ENCODE measurements around the gene FEN1. TPM values are rescaled to one million over a fixed set of nuclear protein-coding genes. Genes with fewer than 3 reads are reported as not detected.
A peak's percentile ranks its signal among the peaks of the same experiment; 100 is the strongest.

FEN1 gene
- total RNA-seq, 6 donors from 2014 or later: 6.0 to 9.1 (median 7.0) TPM

DNA sequence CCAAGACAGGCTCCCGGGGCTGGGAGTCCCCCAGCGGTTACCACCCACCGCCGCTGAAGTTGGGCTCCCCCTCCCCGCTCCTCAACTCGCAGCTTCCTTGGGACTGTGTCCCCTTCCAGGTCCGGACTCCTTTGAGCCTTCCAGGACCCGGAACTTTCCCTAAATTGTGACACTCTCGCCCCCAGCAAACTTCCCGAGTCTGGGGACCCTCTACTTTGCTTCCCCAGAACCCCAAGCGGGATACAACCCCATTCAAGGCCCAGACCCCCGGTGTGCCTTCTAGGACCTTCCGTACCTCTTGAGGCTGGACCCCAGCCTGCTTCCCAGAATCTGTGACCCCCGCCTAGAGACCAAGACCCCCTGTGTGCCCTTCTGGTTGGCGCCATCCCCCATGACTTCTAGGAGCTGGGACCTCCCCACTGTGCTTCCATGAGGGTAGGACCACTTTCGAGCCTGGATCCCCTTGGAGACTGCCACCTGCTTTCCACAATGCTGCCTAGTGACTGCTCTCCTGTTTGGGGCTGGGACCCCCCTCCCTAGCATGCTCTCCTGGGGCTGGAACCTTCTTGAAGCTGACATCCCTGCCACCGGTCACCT is 39.7 kb upstream of the FEN1 start:
- ATAC-seq (ENCODE audit: low FRiP score in 2 of 2) (no peak), DNase-seq (no peak)
- peak overlapping the region; percentile 55 to 75 (median 62) for H3K27ac ChIP-seq
- peak overlapping the region; percentile 29 to 59 (median 46) for H3K4me3 ChIP-seq
- H3K4me1 ChIP-seq: peaks cover 8 to 24% (median 16%) of the 10 kb centered on the region in 4 donors
- TF ChIP-seq EP300 (IDR thresholded peaks at IDR 0.05) (no peak), POLR2A (IDR thresholded peaks at IDR 0.05) (no peak), POLR2AphosphoS5 (IDR thresholded peaks at IDR 0.05) (no peak)
- TF ChIP-seq, protein P1, sequence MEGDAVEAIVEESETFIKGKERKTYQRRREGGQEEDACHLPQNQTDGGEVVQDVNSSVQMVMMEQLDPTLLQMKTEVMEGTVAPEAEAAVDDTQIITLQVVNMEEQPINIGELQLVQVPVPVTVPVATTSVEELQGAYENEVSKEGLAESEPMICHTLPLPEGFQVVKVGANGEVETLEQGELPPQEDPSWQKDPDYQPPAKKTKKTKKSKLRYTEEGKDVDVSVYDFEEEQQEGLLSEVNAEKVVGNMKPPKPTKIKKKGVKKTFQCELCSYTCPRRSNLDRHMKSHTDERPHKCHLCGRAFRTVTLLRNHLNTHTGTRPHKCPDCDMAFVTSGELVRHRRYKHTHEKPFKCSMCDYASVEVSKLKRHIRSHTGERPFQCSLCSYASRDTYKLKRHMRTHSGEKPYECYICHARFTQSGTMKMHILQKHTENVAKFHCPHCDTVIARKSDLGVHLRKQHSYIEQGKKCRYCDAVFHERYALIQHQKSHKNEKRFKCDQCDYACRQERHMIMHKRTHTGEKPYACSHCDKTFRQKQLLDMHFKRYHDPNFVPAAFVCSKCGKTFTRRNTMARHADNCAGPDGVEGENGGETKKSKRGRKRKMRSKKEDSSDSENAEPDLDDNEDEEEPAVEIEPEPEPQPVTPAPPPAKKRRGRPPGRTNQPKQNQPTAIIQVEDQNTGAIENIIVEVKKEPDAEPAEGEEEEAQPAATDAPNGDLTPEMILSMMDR (IDR thresholded peaks at IDR 0.05): no peak
- H3K36me3 ChIP-seq: no peaks in the 10 kb centered on the region
- 36 to 39% methylated on average over 17 of the region's 17 CpGs for WGBS, 2 donors
- peaks cover 0 to 5% (median 3%) of the 10 kb centered on the region in 4 donors for H3K27me3 ChIP-seq
- no peaks in the 10 kb centered on the region for H3K9me3 ChIP-seq

DNA sequence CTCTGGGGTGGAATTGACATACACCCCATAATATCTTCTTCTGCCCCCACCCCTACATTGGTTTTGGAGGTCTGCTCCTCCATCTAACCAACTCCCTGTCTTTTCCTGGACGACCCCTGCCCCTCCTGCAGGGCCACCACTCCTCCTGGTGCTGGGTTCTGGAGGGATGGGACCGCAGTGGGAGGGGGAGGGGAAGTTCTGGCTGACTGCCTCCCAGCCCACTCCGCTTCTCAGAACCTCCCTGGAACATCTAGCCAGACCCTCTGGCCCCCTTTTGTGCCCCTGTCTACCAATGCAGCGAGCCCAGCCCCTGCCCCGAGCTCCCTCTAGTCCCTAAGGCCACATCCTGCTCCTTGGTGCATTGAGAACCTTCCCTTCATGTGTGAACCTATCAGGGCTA is 39.0 kb upstream of the FEN1 start:
- ATAC-seq (ENCODE audit: low FRiP score in 2 of 2) (no peak), DNase-seq (no peak)
- H3K4me1 ChIP-seq: peaks cover 8 to 23% (median 16%) of the 10 kb centered on the region in 4 donors
- TF ChIP-seq, protein P1 (IDR thresholded peaks at IDR 0.05): no peak
- TF ChIP-seq EP300 (IDR thresholded peaks at IDR 0.05): no peak
- no peak for TF ChIP-seq POLR2A (IDR thresholded peaks at IDR 0.05)
- no peak for TF ChIP-seq POLR2AphosphoS5 (IDR thresholded peaks at IDR 0.05)
- peaks cover 0 to 5% (median 3%) of the 10 kb centered on the region in 4 donors for H3K27me3 ChIP-seq
- 80 to 84% methylated on average over 4 to 5 of the region's 5 CpGs for WGBS, 2 donors
- H3K36me3 ChIP-seq: no peaks in the 10 kb centered on the region
- H3K4me3 ChIP-seq: peak overlapping the region in 3 of 4 donors; percentile 40 to 59 (median 51)
- H3K27ac ChIP-seq: peak overlapping the region in 3 of 4 donors; percentile 45 to 75 (median 55)
- no peaks in the 10 kb centered on the region for H3K9me3 ChIP-seq

DNA sequence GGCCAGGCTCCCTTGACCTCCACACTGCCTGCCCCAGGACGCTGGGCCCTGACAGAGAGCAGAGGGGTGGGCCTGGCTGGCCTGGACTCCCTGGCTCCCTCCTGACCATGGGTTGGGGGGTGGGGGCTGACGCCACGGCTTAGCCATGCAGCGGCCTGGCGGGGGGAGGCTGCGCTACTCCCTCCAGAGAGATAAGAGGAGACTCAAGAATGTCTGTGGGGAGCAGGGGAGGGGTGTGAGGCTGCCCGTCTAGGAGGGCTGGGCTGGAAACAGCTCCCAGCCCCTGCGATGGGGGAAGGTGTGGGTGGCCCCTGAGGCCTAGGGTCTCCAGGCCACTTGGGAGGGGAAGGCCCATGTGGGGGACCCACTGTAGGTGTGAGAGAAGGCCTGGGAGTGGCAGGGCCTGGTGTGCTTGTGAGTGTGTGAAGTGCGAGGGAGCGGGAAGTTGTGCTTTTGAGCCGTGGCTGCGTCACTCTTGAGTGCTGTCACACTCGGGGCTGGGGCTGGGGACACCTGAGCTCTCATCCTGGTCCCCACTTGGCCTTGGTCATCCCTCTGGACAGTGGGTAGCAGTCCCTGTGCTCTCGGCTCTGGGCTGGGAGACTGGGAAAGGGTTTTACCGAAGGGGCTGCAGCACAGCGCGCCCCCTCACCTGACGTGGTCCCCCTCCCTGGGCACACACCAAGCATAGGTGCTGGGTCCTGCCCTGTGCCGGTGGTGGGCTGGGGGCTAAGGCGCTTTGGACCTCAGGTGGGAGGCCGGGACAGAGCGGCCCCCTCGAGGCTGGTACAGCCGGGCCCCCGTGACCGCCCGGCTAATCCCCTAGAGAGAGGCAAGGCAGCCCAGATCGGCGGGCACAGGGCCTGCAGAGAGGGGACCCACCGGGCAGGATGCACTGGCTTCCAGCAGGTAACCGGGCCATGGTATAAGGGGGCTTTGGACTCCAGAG is 37.9 kb upstream of the FEN1 start:
- peaks cover 8 to 23% (median 16%) of the 10 kb centered on the region in 4 donors for H3K4me1 ChIP-seq
- H3K27ac ChIP-seq: peak overlapping the region; percentile 27 to 63 (median 50)
- no peaks in the 10 kb centered on the region for H3K9me3 ChIP-seq
- peaks cover 0 to 5% (median 3%) of the 10 kb centered on the region in 4 donors for H3K27me3 ChIP-seq
- WGBS, 2 donors: 86 to 94% methylated on average over 6 to 27 of the region's 31 CpGs
- ATAC-seq (ENCODE audit: low FRiP score in 2 of 2): peak in 1 of 2 donors; percentile 29
- peak; percentile 32 to 82 for DNase-seq
- TF ChIP-seq, protein P1 (IDR thresholded peaks at IDR 0.05): no peak
- no peaks in the 10 kb centered on the region for H3K36me3 ChIP-seq
- peak overlapping the region in 1 of 4 donors; percentile 59 for H3K4me3 ChIP-seq

DNA sequence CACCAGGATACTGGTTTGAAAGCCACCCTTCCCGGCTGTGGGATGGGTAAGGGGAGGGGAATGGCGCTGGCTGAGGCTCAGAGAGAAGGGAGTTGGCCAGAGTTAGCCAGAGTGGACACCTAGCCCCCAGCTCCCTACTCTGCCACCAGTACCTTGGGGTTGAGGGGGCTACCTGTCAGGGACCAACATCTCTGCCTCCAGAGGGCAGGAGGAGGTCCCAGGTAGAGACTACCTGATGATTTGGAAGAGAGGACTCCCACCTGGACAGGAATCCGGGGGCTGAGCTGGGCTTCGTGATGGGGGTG is 36.6 kb upstream of the FEN1 start:
- TF ChIP-seq POLR2AphosphoS5 (IDR thresholded peaks at IDR 0.05) (no peak), EP300 (IDR thresholded peaks at IDR 0.05) (no peak), POLR2A (IDR thresholded peaks at IDR 0.05) (no peak)
- TF ChIP-seq, protein P1 (IDR thresholded peaks at IDR 0.05): no peak
- no peak for ATAC-seq (ENCODE audit: low FRiP score in 2 of 2)
- H3K4me1 ChIP-seq: peaks cover 8 to 23% (median 16%) of the 10 kb centered on the region in 4 donors
- H3K27me3 ChIP-seq: peaks cover 0 to 5% (median 3%) of the 10 kb centered on the region in 4 donors
- DNase-seq: no peak
- H3K36me3 ChIP-seq: no peaks in the 10 kb centered on the region
- no peaks in the 10 kb centered on the region for H3K9me3 ChIP-seq
- 71 to 78% methylated on average over 4 of the region's 4 CpGs for WGBS, 2 donors
- H3K27ac ChIP-seq: peak overlapping the region in 3 of 4 donors; percentile 4 to 36 (median 30)
- H3K4me3 ChIP-seq: no peak overlapping the region

All from upper lobe of left lung (tissue), 6 donors.